ENCODE data around the gene LCN6.
"Not testable (repeated sequence)": the region's sequence is repeated elsewhere in the genome, so short reads cannot be mapped to it uniquely, and the experiment has no call there.

The LCN6 gene

DNA sequence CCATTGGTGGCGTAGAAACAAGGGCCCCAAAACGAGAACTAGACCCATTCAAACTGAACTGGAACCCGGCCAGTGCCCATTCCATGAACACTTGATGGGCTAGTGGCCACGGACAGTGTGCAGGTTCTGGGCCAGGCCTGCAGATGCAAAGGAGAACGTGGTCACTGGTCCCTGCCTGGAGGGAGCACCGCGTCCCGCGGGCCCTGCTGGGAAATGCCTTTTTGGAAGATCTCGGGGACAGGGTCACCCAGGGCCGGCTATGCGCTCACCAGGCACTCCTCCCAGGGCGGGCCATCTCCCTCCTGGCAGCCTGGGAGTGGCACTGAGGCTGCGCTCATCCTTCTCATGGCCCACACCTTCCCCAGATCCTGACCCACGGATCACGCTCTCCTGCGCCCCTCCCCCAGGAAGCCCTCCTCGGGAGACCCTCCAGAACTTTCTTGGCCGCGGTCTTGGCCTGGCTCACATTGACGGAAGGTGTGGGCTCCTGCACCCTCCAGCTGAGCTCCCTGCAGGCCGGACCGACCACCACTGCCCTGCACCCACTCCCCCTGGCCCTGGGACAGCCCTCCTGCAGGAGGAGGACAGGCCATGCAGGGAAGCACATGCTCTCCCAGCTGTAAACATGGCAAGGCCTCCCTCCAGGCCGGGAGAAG lies 38.7 kb downstream of the LCN6 start:
- in situ Hi-C loops (cut with HindIII; ENCODE audit: low pct_unique_long_range_greater_than_20kb, low sequenced_read_pairs): no loop called here
- DNase-seq (ENCODE audit: low read depth in 1 of 2, low spot score in 1 of 2): no peak
- no peak for TF ChIP-seq JUND (IDR thresholded peaks at IDR 0.05; ENCODE audit: low read depth)

DNA sequence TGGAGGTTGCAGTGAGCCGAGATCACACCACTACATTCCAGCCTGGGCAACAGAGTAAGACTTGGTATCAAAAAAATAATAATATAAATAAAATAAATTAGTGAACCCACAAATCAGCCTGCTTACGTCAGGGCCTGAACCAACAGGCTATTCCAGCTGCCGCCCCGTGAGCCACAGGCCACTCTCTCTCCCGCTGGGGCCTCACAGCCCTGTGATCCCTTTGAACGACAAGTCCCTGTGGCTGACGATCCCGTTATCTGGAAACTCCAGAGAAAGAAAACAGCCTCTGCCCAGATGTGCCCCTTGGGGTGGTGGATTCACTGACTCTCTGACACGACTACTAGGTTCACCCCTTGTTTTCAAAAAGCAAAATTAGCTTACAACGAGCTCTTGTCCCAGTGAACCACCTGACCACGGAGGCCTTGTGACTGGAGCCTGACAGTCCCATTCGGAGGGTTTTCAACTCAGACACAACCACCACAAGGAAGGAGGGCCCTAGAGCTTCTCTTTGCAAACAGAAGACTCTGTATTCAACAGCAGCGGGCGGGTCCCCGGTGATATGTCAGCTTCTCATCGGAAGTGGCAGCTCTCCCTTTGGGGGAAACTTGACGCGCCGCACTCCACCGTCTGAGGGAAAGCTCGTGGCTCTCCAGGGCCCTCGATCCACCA lies 40.3 kb downstream of the LCN6 start:
- no peak for TF ChIP-seq JUND (IDR thresholded peaks at IDR 0.05; ENCODE audit: low read depth)
- no peak for DNase-seq (ENCODE audit: low read depth in 1 of 2, low spot score in 1 of 2)
- in situ Hi-C loops (cut with HindIII; ENCODE audit: low pct_unique_long_range_greater_than_20kb, low sequenced_read_pairs): no loop called here

DNA sequence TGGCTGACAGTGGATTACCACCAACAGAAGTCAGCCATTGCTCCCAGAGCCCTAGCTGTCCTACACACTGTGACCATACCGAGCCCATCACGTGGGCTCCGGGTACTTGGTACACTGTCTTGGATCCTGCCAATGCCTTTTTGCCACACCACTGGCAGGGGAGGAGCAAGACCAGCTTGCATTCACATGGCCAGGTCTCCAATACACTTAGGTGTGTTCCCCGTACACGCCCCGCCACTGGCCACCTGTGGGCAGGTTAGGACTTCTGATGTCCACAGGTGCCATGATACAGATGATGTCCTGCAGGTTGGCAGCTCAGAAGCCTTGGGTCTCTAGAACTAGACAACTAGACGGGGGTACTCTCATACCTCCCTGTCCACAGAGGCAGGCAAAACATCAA lies 41.3 kb downstream of the LCN6 start:
- TF ChIP-seq JUND (IDR thresholded peaks at IDR 0.05; ENCODE audit: low read depth): no peak
- in situ Hi-C loops (cut with HindIII; ENCODE audit: low pct_unique_long_range_greater_than_20kb, low sequenced_read_pairs): no loop called here
- DNase-seq (ENCODE audit: low read depth in 1 of 2, low spot score in 1 of 2): no peak

DNA sequence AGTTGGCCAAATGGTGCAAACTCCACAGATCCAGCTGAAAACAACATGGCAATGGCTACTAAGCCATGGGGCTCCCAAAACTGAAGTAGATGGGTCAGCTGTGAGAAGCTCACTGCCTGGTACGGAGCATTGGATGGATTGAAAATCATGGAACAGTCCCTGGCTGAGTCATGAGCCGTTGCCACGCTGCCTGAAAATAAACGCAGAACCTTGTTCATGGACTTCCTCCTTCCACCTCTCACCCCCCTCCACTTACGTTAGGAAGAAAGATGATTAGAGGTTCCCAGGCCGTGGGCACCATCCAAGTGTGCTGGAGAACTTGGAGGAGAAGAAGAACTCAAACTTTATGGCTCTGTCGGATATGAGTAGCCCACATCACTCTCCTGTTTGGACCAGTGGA lies 42.8 kb downstream of the LCN6 start:
- in situ Hi-C loops (cut with HindIII; ENCODE audit: low pct_unique_long_range_greater_than_20kb, low sequenced_read_pairs): no loop called here

DNA sequence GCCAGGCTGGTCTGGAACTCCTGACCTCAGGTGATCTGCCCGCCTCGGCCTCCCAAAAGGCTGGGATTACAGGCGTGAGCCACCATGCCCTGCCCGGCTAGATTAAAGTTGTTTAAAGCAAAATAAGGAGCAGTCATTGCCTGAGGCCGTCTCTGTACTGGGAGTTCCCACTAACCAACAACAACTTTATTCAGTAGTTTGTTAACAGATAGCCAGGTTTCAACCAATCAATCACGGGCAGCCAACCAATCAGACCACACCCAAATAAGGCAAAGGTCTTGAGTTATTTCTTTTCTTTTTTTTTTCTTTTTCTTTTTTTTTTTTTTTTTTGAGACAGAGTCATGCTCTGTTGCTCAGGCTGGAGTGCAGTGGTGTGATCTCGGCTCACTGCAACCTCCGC lies 43.6 kb downstream of the LCN6 start:
- DNase-seq (ENCODE audit: low read depth in 1 of 2, low spot score in 1 of 2); in situ Hi-C loops (cut with HindIII; ENCODE audit: low pct_unique_long_range_greater_than_20kb, low sequenced_read_pairs): not testable (repeated sequence)

More for the DNA sequence above, 42.8 kb downstream of the LCN6 start:
- DNase-seq (ENCODE audit: low read depth in 1 of 2, low spot score in 1 of 2): no peak
- TF ChIP-seq JUND (IDR thresholded peaks at IDR 0.05; ENCODE audit: low read depth): no peak

DNA sequence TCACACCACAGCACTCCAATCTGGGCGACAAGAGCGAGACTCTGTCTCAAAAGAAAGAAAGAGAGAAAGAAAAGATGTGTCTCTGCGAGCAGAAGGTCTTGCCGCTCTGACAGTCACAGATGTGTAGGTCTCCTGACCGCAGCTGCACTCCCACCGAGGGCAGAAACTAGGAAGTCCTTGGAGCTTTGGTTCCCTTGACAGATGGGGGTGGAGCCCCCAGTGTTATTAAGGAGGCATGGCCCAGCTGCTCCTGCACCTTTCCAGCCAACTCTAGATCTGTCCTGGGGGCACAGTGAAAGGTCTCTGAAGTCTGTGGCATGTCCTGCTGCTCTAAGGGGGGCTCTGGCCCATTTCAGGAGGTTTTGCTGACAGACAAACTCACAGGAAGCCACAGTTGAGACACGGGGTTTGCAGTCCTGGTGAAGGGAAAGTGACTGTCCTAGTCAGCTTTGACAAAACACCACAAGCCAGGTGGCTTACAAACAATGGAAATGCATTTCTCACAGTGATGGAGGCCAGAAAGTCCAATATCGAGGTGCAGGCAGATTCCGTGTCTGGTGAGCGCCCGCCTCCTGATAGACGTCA lies 45.0 kb downstream of the LCN6 start:
- in situ Hi-C loops (cut with HindIII; ENCODE audit: low pct_unique_long_range_greater_than_20kb, low sequenced_read_pairs): no loop called here
- DNase-seq (ENCODE audit: low read depth in 1 of 2, low spot score in 1 of 2): no peak
- no peak for TF ChIP-seq JUND (IDR thresholded peaks at IDR 0.05; ENCODE audit: low read depth)

DNA sequence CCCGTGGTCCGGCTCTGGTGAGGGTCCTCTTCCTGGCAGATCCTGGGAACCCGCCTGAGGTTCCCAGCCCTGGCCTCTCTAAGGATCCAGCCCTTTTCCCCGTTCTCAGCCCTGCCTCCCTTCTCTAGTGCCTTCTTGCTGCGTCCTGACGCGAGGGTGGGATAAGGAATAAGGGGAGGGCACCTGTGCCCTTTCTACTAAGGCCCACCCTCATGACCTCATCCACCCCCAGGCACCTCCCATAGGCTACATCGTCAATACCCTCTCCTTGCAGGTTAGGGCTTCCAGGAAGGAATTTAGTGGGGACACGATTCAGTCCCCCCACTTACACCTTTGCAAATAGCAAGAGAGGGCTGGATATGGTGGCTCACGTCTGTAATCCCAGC lies 46.7 kb downstream of the LCN6 start:
- TF ChIP-seq JUND (IDR thresholded peaks at IDR 0.05; ENCODE audit: low read depth): no peak
- in situ Hi-C loops (cut with HindIII; ENCODE audit: low pct_unique_long_range_greater_than_20kb, low sequenced_read_pairs): no loop called here
- DNase-seq (ENCODE audit: low read depth in 1 of 2, low spot score in 1 of 2): no peak

DNA sequence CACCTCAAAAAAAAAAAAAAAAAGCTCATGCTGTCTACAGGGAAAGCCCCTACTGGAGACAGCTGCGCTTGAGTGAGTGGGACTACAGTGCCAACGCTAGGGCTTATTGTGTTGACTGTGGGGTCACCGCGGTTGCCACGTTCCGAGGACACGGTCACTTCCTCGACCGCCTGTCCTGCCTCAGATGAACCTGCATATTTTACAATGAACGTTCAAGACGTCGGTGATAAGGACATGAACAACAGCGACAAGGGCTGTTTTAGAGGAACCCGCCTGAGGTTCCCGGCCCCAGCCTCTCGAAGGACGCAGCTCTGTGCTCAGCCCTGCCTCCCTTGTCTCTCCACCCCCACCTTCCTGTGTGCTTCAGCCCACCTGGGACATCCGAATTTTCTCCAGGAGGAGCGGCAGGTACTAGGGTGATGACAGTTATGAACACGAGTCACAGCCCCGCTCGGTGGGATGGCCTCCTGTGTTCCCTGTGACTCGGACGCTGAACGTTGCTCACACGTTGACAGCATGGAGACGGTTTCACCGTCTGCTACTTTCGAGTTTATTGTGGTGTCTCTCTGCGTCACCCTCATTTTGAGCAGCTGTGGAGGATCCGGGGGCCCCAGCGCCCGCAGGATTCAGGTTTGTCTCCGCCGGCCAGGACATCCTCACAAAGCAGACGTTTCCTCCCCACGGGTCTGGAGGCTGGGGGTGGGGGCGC lies 47.2 kb downstream of the LCN6 start:
- in situ Hi-C loops (cut with HindIII; ENCODE audit: low pct_unique_long_range_greater_than_20kb, low sequenced_read_pairs): no loop called here
- no peak for TF ChIP-seq JUND (IDR thresholded peaks at IDR 0.05; ENCODE audit: low read depth)
- DNase-seq (ENCODE audit: low read depth in 1 of 2, low spot score in 1 of 2): no peak

DNA sequence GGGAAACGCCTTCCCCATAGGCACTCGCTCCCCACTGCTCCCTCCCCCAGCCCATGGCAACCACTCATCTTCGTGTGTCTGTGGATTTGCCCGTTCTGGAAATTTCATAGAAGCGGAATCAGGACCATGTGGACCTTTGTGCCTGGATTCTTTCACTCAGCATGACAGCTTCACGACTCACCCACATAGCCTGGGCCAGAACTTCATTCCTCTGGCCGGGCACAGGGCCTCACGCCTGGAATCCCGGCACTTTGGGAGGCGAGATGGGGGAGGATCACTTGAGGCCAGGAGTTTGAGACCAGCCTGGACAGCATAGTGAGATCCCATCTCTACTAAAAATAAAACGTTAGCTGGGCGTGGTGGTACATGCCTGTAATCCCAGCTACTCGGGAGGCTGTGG lies 48.0 kb downstream of the LCN6 start:
- in situ Hi-C loops (cut with HindIII; ENCODE audit: low pct_unique_long_range_greater_than_20kb, low sequenced_read_pairs): no loop called here
- no peak for TF ChIP-seq JUND (IDR thresholded peaks at IDR 0.05; ENCODE audit: low read depth)
- DNase-seq (ENCODE audit: low read depth in 1 of 2, low spot score in 1 of 2): no peak

DNA sequence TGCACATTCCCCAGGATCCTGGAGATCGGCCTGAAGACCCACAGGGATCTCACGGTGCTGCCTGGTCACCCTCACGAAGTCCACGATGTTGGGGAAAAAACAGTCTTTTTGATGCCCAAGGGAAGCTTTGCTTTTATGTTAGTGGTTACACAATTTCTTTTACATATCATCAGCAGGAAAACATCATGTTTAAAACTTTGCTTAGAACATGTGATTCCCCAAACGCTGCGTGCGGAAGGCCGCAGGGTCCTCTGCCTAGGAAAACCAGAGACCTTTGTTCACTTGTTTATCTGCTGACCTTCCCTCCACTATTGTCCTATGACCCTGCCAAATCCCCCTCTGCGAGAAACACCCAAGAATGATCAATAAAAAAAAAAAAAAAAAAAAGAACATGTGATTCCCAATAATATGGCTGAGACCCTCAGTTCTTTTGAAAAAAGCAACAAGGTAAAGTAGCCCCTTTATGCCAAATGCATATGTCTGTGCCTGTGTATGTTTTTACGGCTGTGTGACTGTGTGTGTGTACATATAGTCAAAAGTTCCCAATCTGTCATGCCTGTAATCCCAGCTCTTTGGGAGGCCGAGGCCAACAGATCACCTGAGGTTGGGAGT lies 49.6 kb downstream of the LCN6 start:
- no peak for TF ChIP-seq JUND (IDR thresholded peaks at IDR 0.05; ENCODE audit: low read depth)
- in situ Hi-C loops (cut with HindIII; ENCODE audit: low pct_unique_long_range_greater_than_20kb, low sequenced_read_pairs): no loop called here
- no peak for DNase-seq (ENCODE audit: low read depth in 1 of 2, low spot score in 1 of 2)

DNA sequence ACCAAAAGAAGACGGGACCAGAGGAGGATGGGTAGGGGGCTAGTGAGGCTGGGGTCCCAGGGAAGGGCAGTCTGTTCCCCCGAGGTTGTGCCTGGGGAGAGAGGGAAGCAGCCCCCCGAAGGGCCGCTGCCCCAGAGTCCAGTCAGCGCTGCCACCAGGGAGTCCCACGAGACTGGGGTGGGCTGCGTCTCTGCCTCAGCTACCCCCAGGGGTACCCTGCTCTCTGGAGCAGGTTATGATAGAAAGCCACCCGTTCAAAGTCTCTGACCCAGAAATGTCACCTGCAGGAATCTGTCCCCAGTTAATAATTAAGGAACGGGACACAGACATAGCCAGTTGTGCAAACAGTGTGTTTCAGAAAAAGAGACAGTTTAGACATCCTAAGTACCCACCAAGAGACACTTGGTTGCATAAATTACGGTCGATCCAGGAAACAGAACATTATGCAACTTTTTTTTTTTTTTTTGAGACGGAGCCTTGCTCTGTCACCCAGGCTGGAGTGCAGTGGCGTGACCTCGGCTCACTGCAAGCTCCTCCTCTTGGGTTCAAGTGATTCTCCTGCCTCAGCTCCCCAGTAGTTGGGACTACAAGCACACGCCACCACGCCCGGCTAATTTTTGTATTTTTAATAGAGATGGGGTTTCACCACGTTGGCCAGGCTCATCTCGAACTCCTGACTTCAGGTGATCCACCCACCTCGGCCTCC lies 50.4 kb downstream of the LCN6 start:
- DNase-seq (ENCODE audit: low read depth in 1 of 2, low spot score in 1 of 2): no peak
- TF ChIP-seq JUND (IDR thresholded peaks at IDR 0.05; ENCODE audit: low read depth): no peak

DNA sequence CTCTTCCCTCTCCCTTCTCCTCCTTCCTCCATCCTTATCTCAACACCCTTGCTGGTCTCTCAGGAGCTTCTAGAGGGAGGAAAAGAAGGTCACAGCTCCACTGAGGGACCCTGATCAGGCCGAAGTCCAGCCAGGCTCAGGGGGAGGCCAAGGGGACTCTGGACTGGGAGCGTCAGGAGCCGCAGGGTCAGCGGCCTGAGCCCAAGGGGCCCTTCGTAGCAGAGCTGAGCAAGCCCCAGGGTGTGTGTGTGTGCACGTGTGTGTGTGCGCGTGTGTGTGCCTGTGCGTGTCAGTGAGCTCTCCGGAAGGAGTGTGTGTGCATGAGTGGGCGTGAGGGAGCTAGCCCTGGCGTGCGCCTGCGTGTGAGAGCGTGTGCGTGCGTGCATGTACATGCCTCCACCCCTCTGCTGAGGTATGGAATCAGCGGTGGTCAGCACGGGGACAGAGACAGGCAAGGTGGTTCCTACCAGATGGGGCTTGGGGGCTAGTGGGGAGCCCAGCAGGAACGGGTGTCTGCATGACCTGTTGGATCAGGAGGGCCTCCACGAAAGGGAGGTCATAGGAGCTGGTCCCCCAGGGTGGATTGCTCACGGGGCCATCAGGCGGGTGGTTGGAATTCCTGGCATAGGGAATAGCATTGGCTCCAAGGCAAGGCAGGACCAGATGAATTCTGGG lies 51.0 kb downstream of the LCN6 start:
- no peak for TF ChIP-seq JUND (IDR thresholded peaks at IDR 0.05; ENCODE audit: low read depth)
- in situ Hi-C loops (cut with HindIII; ENCODE audit: low pct_unique_long_range_greater_than_20kb, low sequenced_read_pairs): no loop called here
- no peak for DNase-seq (ENCODE audit: low read depth in 1 of 2, low spot score in 1 of 2)

More for the DNA sequence above, 50.4 kb downstream of the LCN6 start:
- in situ Hi-C loops (cut with HindIII; ENCODE audit: low pct_unique_long_range_greater_than_20kb, low sequenced_read_pairs): no loop called here

Data from T47D (cell line).